Activated T-helper 1 cell treated with Interleukin-2 at 50 U/mL for 16 hours (primary cell): ENCODE data around the gene MAP3K7.

Experiments
- DNase-seq: peaks from one replicate; pipeline ENCODE4 v3.0.0-alpha.2; 2020; ENCODE audit warnings: low read depth

Gene MAP3K7

GRCh38 chr6:90586836-90587638 lies at the start of gene MAP3K7:
Gene MAP3K7 (minus strand): TSS chr6:90587072. CDS start chr6:90586883, 189 bp downstream.
- peak; percentile 84 for DNase-seq

- DNase-seq: no peak
Measured at GRCh38 chr6:90631046-90631445, 44.2 kb upstream of the MAP3K7 start.

GRCh38 chr6:90621581-90621980 lies 34.7 kb upstream of the MAP3K7 start:
- no peak for DNase-seq

- DNase-seq: no peak
Measured at GRCh38 chr6:90619221-90619620, 32.3 kb upstream of the MAP3K7 start.

GRCh38 chr6:90612313-90612680 lies 25.4 kb upstream of the MAP3K7 start:
- no peak for DNase-seq

- no peak for DNase-seq
Measured at GRCh38 chr6:90611543-90612312, 24.9 kb upstream of the MAP3K7 start.

GRCh38 chr6:90610751-90611542 lies 24.1 kb upstream of the MAP3K7 start:
- no peak for DNase-seq

- DNase-seq: no peak
Measured at GRCh38 chr6:90610301-90610750, 23.5 kb upstream of the MAP3K7 start.

GRCh38 chr6:90605749-90606340 lies 19.0 kb upstream of the MAP3K7 start:
- DNase-seq: no peak

GRCh38 chr6:90604546-90604945 lies 17.7 kb upstream of the MAP3K7 start:
- DNase-seq: no peak

- no peak for DNase-seq
Measured at GRCh38 chr6:90599151-90599550, 12.3 kb upstream of the MAP3K7 start.

GRCh38 chr6:90598192-90598951 lies 11.5 kb upstream of the MAP3K7 start:
- no peak for DNase-seq

GRCh38 chr6:90596967-90597539 lies 10.2 kb upstream of the MAP3K7 start:
- no peak for DNase-seq

- DNase-seq: no peak
Measured at GRCh38 chr6:90595854-90596253, 9.0 kb upstream of the MAP3K7 start.

- DNase-seq: no peak
Measured at GRCh38 chr6:90586546-90586835, 381 bp downstream of the MAP3K7 start.

- DNase-seq: no peak
Measured at GRCh38 chr6:90584636-90585255, 2.1 kb downstream of the MAP3K7 start.

GRCh38 chr6:90583836-90584481 lies 2.9 kb downstream of the MAP3K7 start:
- no peak for DNase-seq

- no peak for DNase-seq
Measured at GRCh38 chr6:90583179-90583835, 3.6 kb downstream of the MAP3K7 start.

GRCh38 chr6:90581146-90581545 lies 5.7 kb downstream of the MAP3K7 start:
- DNase-seq: no peak
